ENCODE measurements around the gene CBX4.

The CBX4 gene

GRCh38 chr17:79796444-79796762 lies 42.8 kb downstream of the CBX4 start:
- CTCF ChIA-PET: interaction anchor here (0.7 to 1.9 kb wide), 7 partner anchors 14 to 55 kb away, joined by 3 to 7 read pairs (median 5); partner anchors contain the start of gene CBX4
- no peaks in the 10 kb centered on the region for H3K9me3 Mint-ChIP-seq
- H3K36me3 Mint-ChIP-seq: peaks cover 19% of the 10 kb centered on the region
- peaks cover 39% of the 10 kb centered on the region for H3K4me1 Mint-ChIP-seq
- no peak for DNase-seq
- peak overlapping the region; percentile 81 for H3K27ac Mint-ChIP-seq
- peak overlapping the region; percentile 87 for H3K4me3 Mint-ChIP-seq
- peaks cover 90% of the 10 kb centered on the region for H3K27me3 Mint-ChIP-seq

- no peak for DNase-seq
- Mint-ChIP-seq H3K27ac (peak overlapping the region; percentile 81), H3K27me3 (peaks cover 90% of the 10 kb centered on the region), H3K36me3 (peaks cover 19% of the 10 kb centered on the region), H3K4me3 (peak overlapping the region; percentile 87), H3K4me1 (peaks cover 41% of the 10 kb centered on the region), H3K9me3 (no peaks in the 10 kb centered on the region)
- CTCF ChIA-PET: interaction anchor here (1.0 to 1.5 kb wide), 2 partner anchors 16 to 54 kb away, joined by 3 to 5 read pairs; no protein-coding TSS in a partner anchor
Observed at GRCh38 chr17:79795795-79796443, 43.3 kb downstream of the CBX4 start.

DNA sequence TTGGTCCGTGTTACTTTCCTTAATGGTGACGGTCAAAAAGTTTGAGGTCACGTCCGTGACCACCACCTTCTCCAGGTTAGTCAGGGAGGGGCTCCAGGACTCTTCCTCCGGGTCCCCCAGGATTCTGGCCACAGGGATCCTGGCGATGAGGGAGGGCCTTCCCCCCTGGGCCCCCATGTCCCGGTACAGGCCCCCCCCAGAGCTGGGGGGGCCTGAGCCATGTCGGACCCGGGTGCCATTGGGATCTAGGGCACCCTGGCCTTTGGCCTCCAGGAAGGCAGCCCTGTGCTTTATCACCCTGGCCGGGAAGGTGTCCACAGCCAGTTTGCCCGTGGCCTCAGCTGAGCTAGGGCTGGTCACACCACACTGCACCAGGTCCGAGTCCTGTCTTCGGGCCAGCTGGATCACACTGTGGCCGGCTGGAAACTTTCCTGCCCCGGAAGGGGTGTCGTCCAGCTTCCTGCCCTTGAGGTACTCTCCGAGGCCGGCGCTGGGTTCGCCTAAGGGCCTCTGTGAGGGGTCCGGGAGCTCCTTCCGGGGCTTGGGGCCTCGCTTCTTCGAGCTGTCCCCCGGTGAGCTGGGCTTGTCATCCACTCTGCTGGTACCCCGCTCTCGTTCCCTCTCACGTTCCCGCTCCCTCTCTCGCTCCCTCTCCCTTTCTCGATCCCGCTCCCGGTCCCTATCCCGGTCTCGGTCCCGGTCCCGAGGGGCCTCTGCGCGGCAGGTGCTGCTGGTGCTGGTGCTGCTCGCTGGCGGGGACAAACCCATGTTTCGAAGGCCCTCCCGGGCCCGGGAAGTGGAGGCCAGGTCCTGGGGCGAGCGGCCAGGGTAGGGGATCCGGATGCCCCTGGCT lies 44.4 kb downstream of the CBX4 start:
- CTCF ChIA-PET: interaction anchor here (0.7 to 1.5 kb wide), 3 partner anchors 41 to 51 kb away, joined by 3 to 5 read pairs (median 4); no protein-coding TSS in a partner anchor
- DNase-seq: no peak
- no peak overlapping the region for H3K27ac Mint-ChIP-seq
- H3K9me3 Mint-ChIP-seq: no peaks in the 10 kb centered on the region
- peaks cover 16% of the 10 kb centered on the region for H3K36me3 Mint-ChIP-seq
- no peak overlapping the region for H3K4me3 Mint-ChIP-seq
- H3K27me3 Mint-ChIP-seq: peaks cover 90% of the 10 kb centered on the region
- H3K4me1 Mint-ChIP-seq: peaks cover 35% of the 10 kb centered on the region

DNA sequence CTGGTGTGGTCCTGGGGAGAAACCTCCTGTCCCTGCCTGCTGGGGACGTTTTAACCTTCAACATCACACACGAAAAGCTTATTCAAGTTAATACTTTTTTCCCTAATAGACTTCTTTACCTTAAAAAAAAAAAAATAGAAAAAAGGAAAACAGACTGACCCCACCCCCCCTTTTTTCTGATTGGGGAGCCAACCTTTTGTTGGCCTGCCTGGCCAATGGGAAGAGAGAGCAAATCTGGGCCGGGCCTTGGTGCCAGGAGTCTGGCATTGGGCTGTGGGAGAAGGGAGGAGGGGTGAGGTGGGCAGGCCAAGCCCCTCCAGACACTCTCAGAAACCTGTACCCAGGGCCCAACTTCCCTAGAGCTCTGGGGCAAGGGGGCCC lies 45.3 kb downstream of the CBX4 start:
- Mint-ChIP-seq H3K27me3 (peaks cover 90% of the 10 kb centered on the region), H3K9me3 (no peaks in the 10 kb centered on the region), H3K4me3 (no peak overlapping the region), H3K36me3 (peaks cover 11% of the 10 kb centered on the region), H3K27ac (no peak overlapping the region), H3K4me1 (peaks cover 26% of the 10 kb centered on the region)
- CTCF ChIA-PET: interaction anchor here (0.7 to 1.5 kb wide), 2 partner anchors 48 to 52 kb away, joined by 3 to 5 read pairs; no protein-coding TSS in a partner anchor
- no peak for DNase-seq

GRCh38 chr17:79792984-79793923 lies 46.0 kb downstream of the CBX4 start:
- Mint-ChIP-seq H3K4me1 (peaks cover 20% of the 10 kb centered on the region), H3K27ac (no peak overlapping the region), H3K27me3 (peaks cover 90% of the 10 kb centered on the region), H3K36me3 (peaks cover 9% of the 10 kb centered on the region), H3K4me3 (no peak overlapping the region), H3K9me3 (no peaks in the 10 kb centered on the region)
- CTCF ChIA-PET: interaction anchor here (1.5 kb wide), 1 partner anchor 47 kb away, joined by 5 read pairs; no protein-coding TSS in a partner anchor
- DNase-seq: no peak

- CTCF ChIA-PET: no interaction called here
- peaks cover 9% of the 10 kb centered on the region for H3K36me3 Mint-ChIP-seq
- peaks cover 92% of the 10 kb centered on the region for H3K27me3 Mint-ChIP-seq
- peaks cover 20% of the 10 kb centered on the region for H3K4me1 Mint-ChIP-seq
- DNase-seq: no peak
- H3K4me3 Mint-ChIP-seq: no peak overlapping the region
- peak overlapping the region; percentile 38 for H3K27ac Mint-ChIP-seq
- H3K9me3 Mint-ChIP-seq: no peaks in the 10 kb centered on the region
Observed at GRCh38 chr17:79792341-79792871, 46.8 kb downstream of the CBX4 start.

GRCh38 chr17:79791735-79792161 lies 47.5 kb downstream of the CBX4 start:
- no peak for DNase-seq
- Mint-ChIP-seq H3K9me3 (no peaks in the 10 kb centered on the region), H3K27ac (no peak overlapping the region), H3K4me1 (peaks cover 18% of the 10 kb centered on the region), H3K27me3 (peaks cover 92% of the 10 kb centered on the region), H3K4me3 (no peak overlapping the region), H3K36me3 (peaks cover 9% of the 10 kb centered on the region)
- CTCF ChIA-PET: interaction anchor here (0.7 kb wide), 1 partner anchor 47 kb away, joined by 4 read pairs; no protein-coding TSS in a partner anchor

- CTCF ChIA-PET: interaction anchor here (0.7 to 2.2 kb wide), 3 partner anchors 14 to 46 kb away, joined by 4 to 7 read pairs (median 5); no protein-coding TSS in a partner anchor
- Mint-ChIP-seq H3K4me1 (peaks cover 14% of the 10 kb centered on the region), H3K9me3 (no peaks in the 10 kb centered on the region), H3K36me3 (peaks cover 9% of the 10 kb centered on the region), H3K27ac (no peak overlapping the region), H3K27me3 (peaks cover 93% of the 10 kb centered on the region), H3K4me3 (no peak overlapping the region)
- DNase-seq: no peak
Observed at GRCh38 chr17:79790805-79791734, 48.2 kb downstream of the CBX4 start.

GRCh38 chr17:79789943-79790804 lies 49.1 kb downstream of the CBX4 start:
- Mint-ChIP-seq H3K27me3 (peaks cover 95% of the 10 kb centered on the region), H3K27ac (no peak overlapping the region), H3K9me3 (no peaks in the 10 kb centered on the region), H3K4me3 (no peak overlapping the region), H3K36me3 (peaks cover 6% of the 10 kb centered on the region), H3K4me1 (peaks cover 8% of the 10 kb centered on the region)
- no peak for DNase-seq
- CTCF ChIA-PET: interaction anchor here (0.7 to 2.2 kb wide), 5 partner anchors 15 to 53 kb away, joined by 3 to 7 read pairs (median 3); no protein-coding TSS in a partner anchor

- no peaks in the 10 kb centered on the region for H3K9me3 Mint-ChIP-seq
- peaks cover 4% of the 10 kb centered on the region for H3K36me3 Mint-ChIP-seq
- no peak overlapping the region for H3K4me3 Mint-ChIP-seq
- peaks cover 97% of the 10 kb centered on the region for H3K27me3 Mint-ChIP-seq
- H3K4me1 Mint-ChIP-seq: peaks cover 8% of the 10 kb centered on the region
- no peak for DNase-seq
- no peak overlapping the region for H3K27ac Mint-ChIP-seq
- CTCF ChIA-PET: interaction anchor here (0.7 to 2.2 kb wide), 6 partner anchors 14 to 54 kb away, joined by 3 to 7 read pairs (median 3); no protein-coding TSS in a partner anchor
Observed at GRCh38 chr17:79788989-79789942, 50.0 kb downstream of the CBX4 start.

- Mint-ChIP-seq H3K4me1 (peaks cover 5% of the 10 kb centered on the region), H3K27me3 (peaks cover 93% of the 10 kb centered on the region)
Observed at GRCh38 chr17:79788455-79788854, 50.8 kb downstream of the CBX4 start.

More at GRCh38 chr17:79788455-79788854, 50.8 kb downstream of the CBX4 start:
- Mint-ChIP-seq H3K36me3 (peaks cover 1% of the 10 kb centered on the region), H3K27ac (no peak overlapping the region), H3K9me3 (no peaks in the 10 kb centered on the region), H3K4me3 (no peak overlapping the region)
- CTCF ChIA-PET: interaction anchor here (0.9 to 2.2 kb wide), 3 partner anchors 13 to 23 kb away, joined by 3 to 7 read pairs (median 3); no protein-coding TSS in a partner anchor
- DNase-seq: no peak
